GM12865 (cell line): ENCODE data around the gene IL17REL.

Experiments
- DNase-seq: peaks from one replicate; pipeline ENCODE4 v3.0.0; 2010; ENCODE audit warnings: low read depth
- H3K4me3 ChIP-seq: 2 replicates; pipeline ENCODE4 v1.5.1; 2011; ENCODE audit warnings: mild to moderate bottlenecking, low read depth, low read length, control low read depth
- TF ChIP-seq, protein P1 (sequence below): IDR thresholded peaks from 2 replicates; pipeline ENCODE4 v1.5.1; 2011; ENCODE audit warnings: low read length, control low read depth, low read depth, inconsistent platforms; ENCODE audit not compliant: insufficient read depth; ENCODE audit errors: missing control alignments

The IL17REL gene

DNA sequence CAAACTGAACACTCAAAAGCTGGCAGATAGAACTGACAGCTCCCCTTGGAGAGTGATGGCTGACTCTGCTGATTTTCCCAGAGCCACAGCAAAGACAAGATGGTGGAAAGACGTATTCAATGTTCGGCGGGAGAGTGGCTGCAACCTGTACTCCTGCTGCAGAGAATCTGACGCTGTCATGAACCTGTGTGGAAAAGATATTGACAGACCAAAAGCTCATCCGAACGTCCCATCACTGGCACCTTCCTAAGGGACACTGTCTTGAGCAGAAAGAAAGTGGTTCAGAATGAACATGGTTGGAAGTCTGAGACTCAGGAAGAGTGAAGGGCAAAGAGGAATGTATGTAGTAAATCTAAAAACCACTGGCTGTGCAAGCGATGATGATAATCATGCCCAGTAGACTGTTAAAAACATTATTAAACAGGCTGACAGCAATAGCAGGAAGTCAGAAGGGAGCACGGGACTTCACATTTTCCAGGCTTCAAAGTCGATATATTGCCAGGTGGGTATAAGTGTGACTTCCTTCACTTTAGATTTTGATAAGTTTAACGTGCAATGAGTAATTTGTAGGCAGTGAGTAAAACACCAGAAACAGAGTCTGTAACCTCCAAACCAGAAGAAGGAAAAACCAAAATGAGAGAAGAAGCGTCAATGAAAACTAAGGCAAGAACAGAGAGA, 6.2 kb upstream of the IL17REL start:
- TF ChIP-seq, protein P1, sequence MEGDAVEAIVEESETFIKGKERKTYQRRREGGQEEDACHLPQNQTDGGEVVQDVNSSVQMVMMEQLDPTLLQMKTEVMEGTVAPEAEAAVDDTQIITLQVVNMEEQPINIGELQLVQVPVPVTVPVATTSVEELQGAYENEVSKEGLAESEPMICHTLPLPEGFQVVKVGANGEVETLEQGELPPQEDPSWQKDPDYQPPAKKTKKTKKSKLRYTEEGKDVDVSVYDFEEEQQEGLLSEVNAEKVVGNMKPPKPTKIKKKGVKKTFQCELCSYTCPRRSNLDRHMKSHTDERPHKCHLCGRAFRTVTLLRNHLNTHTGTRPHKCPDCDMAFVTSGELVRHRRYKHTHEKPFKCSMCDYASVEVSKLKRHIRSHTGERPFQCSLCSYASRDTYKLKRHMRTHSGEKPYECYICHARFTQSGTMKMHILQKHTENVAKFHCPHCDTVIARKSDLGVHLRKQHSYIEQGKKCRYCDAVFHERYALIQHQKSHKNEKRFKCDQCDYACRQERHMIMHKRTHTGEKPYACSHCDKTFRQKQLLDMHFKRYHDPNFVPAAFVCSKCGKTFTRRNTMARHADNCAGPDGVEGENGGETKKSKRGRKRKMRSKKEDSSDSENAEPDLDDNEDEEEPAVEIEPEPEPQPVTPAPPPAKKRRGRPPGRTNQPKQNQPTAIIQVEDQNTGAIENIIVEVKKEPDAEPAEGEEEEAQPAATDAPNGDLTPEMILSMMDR, result no peak
- H3K4me3 ChIP-seq, result no peak overlapping the region
- no peak for DNase-seq

DNA sequence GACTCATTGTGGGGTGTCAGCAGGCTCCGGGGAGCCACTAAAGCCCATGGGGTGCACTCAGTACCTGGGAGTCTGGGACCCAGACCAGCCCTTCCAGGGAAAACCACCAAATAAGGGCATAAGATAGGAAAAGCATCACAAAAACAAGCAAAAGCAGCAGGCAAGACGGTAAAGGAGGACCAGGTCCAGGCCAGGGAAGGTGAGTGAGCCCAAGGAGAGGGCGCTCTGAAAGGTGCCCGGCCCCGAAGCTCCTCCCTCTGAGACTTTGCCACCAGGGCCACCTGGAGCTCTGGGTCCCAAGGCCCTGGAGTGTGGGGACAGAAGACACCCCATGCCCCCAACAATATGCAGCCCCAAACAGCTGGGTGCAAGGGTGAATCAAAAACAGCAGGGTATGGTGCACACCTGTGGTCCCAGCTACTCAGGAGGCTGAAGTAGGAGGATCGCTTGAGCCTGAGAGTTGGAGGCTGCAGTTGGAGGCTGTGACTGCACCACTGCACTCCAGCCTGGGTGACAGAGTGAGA, 5.2 kb upstream of the IL17REL start:
- DNase-seq, result no peak
- peak overlapping the region; percentile 42 for H3K4me3 ChIP-seq
- TF ChIP-seq, protein P1, result no peak

DNA sequence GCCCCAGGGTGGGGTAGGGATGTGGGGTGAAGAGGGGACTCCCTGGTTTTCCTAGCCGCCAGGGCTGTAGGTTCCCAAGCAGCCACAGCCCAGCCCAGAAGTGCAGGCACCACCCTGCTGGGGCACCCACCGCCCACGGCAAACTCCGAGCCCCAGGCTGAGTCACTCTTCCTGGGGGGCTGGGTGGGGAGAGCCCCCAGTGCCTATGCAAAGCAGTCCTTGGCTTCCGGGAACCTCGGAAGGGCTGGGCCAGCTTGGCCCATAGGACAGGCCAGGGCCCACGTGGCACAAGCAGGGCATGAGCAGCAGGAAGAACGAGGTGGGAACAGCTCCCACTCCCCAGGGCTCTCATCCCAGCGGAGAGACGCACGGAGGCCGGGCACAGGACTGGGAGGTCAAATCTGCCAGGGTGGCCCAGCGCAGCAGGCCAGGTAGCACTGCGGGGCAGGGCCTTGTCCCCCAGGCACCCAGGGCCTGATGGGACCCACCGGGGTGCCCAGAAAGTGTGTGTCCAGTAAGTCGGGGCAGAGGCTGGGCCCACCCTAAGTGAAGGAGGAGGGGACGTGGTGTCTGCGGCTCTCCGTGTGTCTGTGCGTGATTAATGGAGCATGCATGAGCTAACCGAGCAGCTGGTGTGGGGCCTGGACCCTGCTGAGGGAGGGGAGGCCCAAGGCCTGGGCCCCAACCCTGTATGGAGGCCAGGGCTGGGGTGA, 4.6 kb upstream of the IL17REL start:
- DNase-seq, result peak; percentile 72

GRCh38 chr22:50016308-50016987, 3.9 kb upstream of the IL17REL start:
- peak overlapping the region; percentile 42 for H3K4me3 ChIP-seq
- TF ChIP-seq, protein P1, result no peak
- DNase-seq, result no peak

More for the DNA sequence above, 4.6 kb upstream of the IL17REL start:
- TF ChIP-seq, protein P1, result no peak
- peak overlapping the region; percentile 42 for H3K4me3 ChIP-seq

GRCh38 chr22:50015451-50016307, 3.1 kb upstream of the IL17REL start:
- no peak for DNase-seq
- H3K4me3 ChIP-seq, result no peak overlapping the region
- TF ChIP-seq, protein P1, result no peak

DNA sequence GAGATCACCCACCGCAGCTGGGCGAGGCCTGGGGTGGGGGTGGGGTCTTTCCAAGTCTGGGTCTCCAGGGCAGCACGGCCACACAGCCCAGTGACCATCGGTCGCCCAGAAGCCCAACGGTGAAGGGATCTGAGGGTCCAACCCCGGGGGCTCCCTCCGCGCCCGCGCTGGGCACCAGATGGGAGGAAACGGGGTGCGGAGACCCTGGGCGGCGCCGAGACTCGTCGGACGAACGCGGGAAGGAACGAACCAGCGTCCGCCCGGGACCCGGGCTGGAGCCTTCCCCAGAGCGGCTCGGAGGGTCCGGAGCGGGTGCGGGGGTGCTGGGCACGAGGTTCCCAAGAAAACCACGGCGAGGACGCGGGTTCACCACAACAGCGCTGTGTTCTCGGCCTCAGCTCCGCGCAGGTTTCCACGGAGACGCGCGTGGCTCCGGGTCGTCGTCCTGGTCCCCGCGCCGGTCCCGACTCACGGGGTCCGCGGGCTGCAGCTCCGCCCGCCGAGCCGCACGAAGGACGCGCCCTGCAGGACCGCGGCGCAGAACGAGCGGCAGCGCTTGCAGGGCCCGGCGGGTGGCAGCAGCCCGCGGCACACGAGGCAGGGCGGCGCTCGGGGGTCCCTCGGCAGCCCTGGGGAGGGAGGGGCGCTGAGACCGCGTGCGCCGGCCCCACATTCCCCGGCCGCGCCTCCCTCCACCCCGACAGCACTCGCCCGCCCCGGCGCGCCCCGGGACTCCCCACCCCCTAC, 2.3 kb upstream of the IL17REL start:
- TF ChIP-seq, protein P1, result no peak
- no peak overlapping the region for H3K4me3 ChIP-seq
- no peak for DNase-seq
